Type B pancreatic cell (in vitro differentiated cells): ENCODE measurements around the gene MEGF6. TPM values are rescaled to one million over a fixed set of nuclear protein-coding genes. Genes with fewer than 3 reads are reported as not detected.

Experiments used
- DNase-seq: peaks from one replicate; pipeline ENCODE4 v3.0.0; 2021; ENCODE audit warnings: mixed read lengths; ENCODE audit not compliant: unreplicated experiment; ENCODE audit errors: extremely low spot score
- H3K27ac Mint-ChIP-seq: 2 replicates; pipeline ENCODE4 v1.8.0; 2021; ENCODE audit warnings: mild to moderate bottlenecking, mixed read lengths
- H3K27me3 Mint-ChIP-seq: 2 replicates; pipeline ENCODE4 v1.8.0; 2021; ENCODE audit warnings: mixed read lengths
- H3K36me3 Mint-ChIP-seq: 2 replicates; pipeline ENCODE4 v1.8.0; 2021; ENCODE audit warnings: mixed read lengths
- H3K4me1 Mint-ChIP-seq: one replicate; pipeline ENCODE4 v1.8.0; 2021; ENCODE audit warnings: mixed read lengths; ENCODE audit not compliant: unreplicated experiment
- H3K4me3 Mint-ChIP-seq: 2 replicates; pipeline ENCODE4 v1.8.0; 2021; ENCODE audit warnings: mild to moderate bottlenecking, mixed read lengths
- H3K9me3 Mint-ChIP-seq: 2 replicates; pipeline ENCODE4 v1.8.0; 2021; ENCODE audit warnings: mixed read lengths
- CTCF ChIP-seq: fragments of 200-600 bp; sonication (generic); conservative IDR thresholded peaks from 2 replicates; pipeline ENCODE4 v1.5.0; 2021; ENCODE audit warnings: antibody characterized with exemption, mild to moderate bottlenecking
- total RNA-seq: library from RNA; stranded (reverse); gene quantifications from 2 replicates; pipeline ENCODE4 v1.2.1, GENCODE V29; 2021; ENCODE audit warnings: low replicate concordance

Gene MEGF6
- total RNA-seq, 1 donor from 2014 or later: 61.7 TPM

GRCh38 chr1:3498986-3499385, 112.3 kb downstream of the MEGF6 start:
- H3K27me3 Mint-ChIP-seq: no peaks in the 10 kb centered on the region

GRCh38 chr1:3498246-3498930, 112.9 kb downstream of the MEGF6 start:
- no peak overlapping the region for H3K27ac Mint-ChIP-seq
- no peaks in the 10 kb centered on the region for H3K4me1 Mint-ChIP-seq
- H3K9me3 Mint-ChIP-seq: no peaks in the 10 kb centered on the region
- H3K4me3 Mint-ChIP-seq: no peak overlapping the region
- DNase-seq: no peak
- TF ChIP-seq CTCF: no peak
- H3K36me3 Mint-ChIP-seq: no peaks in the 10 kb centered on the region
- H3K27me3 Mint-ChIP-seq: no peaks in the 10 kb centered on the region

More at GRCh38 chr1:3498986-3499385, 112.3 kb downstream of the MEGF6 start:
- DNase-seq: no peak
- H3K4me1 Mint-ChIP-seq: no peaks in the 10 kb centered on the region
- TF ChIP-seq CTCF: no peak
- no peak overlapping the region for H3K4me3 Mint-ChIP-seq
- no peaks in the 10 kb centered on the region for H3K9me3 Mint-ChIP-seq
- no peak overlapping the region for H3K27ac Mint-ChIP-seq
- no peaks in the 10 kb centered on the region for H3K36me3 Mint-ChIP-seq

GRCh38 chr1:3497521-3497920, 113.8 kb downstream of the MEGF6 start:
- Mint-ChIP-seq H3K36me3 (no peaks in the 10 kb centered on the region), H3K27me3 (no peaks in the 10 kb centered on the region), H3K4me1 (no peaks in the 10 kb centered on the region), H3K4me3 (no peak overlapping the region), H3K9me3 (no peaks in the 10 kb centered on the region), H3K27ac (no peak overlapping the region)
- no peak for DNase-seq
- TF ChIP-seq CTCF: no peak

- TF ChIP-seq CTCF: no peak
- Mint-ChIP-seq H3K27me3 (no peaks in the 10 kb centered on the region), H3K9me3 (no peaks in the 10 kb centered on the region), H3K4me3 (no peak overlapping the region), H3K27ac (no peak overlapping the region), H3K36me3 (no peaks in the 10 kb centered on the region), H3K4me1 (no peaks in the 10 kb centered on the region)
- DNase-seq: no peak
Measured at GRCh38 chr1:3496916-3497315, 114.4 kb downstream of the MEGF6 start.

GRCh38 chr1:3495776-3496745, 115.2 kb downstream of the MEGF6 start:
- Mint-ChIP-seq H3K27me3 (no peaks in the 10 kb centered on the region), H3K9me3 (no peaks in the 10 kb centered on the region), H3K27ac (no peak overlapping the region), H3K4me1 (peaks cover 4% of the 10 kb centered on the region), H3K36me3 (no peaks in the 10 kb centered on the region), H3K4me3 (no peak overlapping the region)
- DNase-seq: no peak
- TF ChIP-seq CTCF: no peak
